Measurements from ENCODE around the gene NMBR.
A peak's percentile ranks its signal among the peaks of the same experiment; 100 is the strongest.
"Not testable (repeated sequence)": the region's sequence is repeated elsewhere in the genome, so short reads cannot be mapped to it uniquely, and the experiment has no call there.

The NMBR gene

GRCh38 chr6:142146828-142147662 is at the start of gene NMBR, which contains the start of gene VTA1:
TSS of gene NMBR (minus strand) at chr6:142147122. CDS start at chr6:142088658, 58,464 bp downstream.
TSS of gene VTA1 (plus strand) at chr6:142147263. CDS start at chr6:142147288, 25 bp downstream.
- DNase-seq, result peak; percentile 93

- no peak for DNase-seq
Measured at GRCh38 chr6:142195862-142196541, 49.1 kb upstream of the NMBR start.

GRCh38 chr6:142193621-142194020 is 46.7 kb upstream of the NMBR start:
- no peak for DNase-seq

DNA sequence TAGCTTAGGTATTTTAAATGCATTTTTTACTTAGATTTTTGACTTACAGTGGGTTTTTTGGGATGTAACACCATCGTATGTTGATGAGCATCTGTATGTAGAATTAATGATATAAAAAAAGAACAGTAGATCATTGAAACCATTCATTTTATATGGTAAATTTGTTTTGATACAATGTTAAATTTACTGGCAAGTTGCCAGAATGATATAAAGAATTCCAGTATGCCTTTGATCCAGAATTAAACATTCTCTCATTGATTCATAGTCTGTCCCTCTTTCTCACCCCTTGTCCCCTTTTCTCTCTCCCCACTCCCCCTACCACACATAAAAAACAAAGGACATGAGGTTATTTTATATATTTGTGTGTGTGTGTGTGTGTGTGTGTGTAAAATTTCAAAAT is 45.4 kb upstream of the NMBR start:
- DNase-seq, result no peak

GRCh38 chr6:142189057-142189456 is 42.1 kb upstream of the NMBR start:
- DNase-seq, result no peak

- not testable (repeated sequence) for DNase-seq
Measured at GRCh38 chr6:142188341-142188740, 41.4 kb upstream of the NMBR start.

GRCh38 chr6:142187209-142187608 is 40.3 kb upstream of the NMBR start:
- no peak for DNase-seq

DNA sequence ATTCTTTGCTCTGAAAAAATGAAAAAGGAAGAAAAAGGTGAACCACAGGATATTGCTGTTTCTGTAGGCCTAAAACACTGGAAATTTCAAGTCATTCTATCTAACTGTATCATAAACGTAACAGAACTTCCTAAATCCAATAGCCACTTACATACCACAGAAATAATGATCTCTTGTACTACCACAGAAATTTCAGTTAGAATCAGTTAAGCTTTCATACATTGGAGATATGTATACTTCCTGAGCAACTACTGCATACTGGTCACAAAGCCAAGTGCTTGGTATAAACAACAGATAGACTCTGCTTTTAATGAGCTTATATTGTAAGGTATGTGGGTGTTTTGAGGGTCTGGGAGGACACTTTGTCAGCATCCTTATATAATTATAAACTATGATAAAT is 38.7 kb upstream of the NMBR start:
- no peak for DNase-seq

DNA sequence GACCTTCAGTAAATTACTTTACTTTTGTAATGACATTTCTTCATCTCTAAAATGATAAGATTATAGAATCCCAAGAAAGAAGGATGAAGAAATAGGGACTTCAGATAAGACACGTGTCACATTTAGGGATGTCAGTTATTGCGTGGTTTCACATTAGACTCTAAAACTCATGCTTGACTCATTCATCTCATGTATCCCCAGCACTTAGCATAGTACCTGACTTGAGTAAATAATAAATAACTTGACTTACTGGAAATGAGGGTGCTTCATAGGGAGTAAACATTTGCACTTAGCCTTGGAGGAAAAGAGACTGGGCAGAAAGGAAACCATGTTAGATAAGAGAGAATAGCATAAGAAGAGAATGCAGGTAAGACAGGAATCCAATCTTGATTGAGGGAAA is 37.4 kb upstream of the NMBR start:
- no peak for DNase-seq

- no peak for DNase-seq
Measured at GRCh38 chr6:142183351-142183750, 36.4 kb upstream of the NMBR start.

- no peak for DNase-seq
Measured at GRCh38 chr6:142182004-142182403, 35.1 kb upstream of the NMBR start.

- DNase-seq, result no peak
Measured at GRCh38 chr6:142178129-142178528, 31.2 kb upstream of the NMBR start.

DNA sequence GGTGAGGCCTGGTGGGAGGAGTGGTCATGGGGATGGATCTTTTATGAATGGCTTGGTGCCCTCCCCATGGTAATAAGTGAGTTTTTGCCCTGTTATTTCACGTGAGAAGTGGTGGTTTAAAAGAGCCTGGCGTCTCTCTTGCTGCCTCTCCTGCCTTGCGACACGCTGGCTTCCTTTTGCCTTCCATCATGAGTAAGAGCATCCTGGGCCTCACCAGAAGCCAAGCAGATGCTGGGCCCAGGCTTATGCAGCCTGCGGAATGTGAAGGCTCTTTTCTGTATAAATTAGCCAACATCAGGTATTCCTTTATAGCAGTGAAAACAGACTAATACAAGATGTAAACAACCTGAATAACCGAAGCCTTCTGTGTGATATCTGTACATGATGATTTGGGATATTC is 27.8 kb upstream of the NMBR start:
- DNase-seq, result no peak

DNA sequence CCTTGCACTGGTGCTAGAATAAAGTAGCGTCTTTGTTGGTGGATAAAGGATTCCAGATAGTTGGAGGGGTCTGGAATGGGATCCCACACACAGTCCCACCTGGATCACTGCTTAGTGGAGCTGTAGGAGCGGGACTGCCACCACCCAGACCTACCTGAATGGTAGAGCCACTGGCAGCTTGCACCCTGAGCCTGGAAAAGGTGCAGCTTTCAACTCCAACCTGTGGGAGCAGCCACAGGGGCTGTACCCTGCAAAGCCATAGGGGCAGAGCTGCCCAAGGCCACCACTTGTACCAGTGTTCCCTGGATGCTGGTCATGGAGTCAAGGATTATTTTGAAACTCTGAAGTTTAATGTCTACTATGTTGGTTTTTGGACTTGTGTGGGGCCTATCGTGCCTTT is 27.1 kb upstream of the NMBR start:
- no peak for DNase-seq

DNA sequence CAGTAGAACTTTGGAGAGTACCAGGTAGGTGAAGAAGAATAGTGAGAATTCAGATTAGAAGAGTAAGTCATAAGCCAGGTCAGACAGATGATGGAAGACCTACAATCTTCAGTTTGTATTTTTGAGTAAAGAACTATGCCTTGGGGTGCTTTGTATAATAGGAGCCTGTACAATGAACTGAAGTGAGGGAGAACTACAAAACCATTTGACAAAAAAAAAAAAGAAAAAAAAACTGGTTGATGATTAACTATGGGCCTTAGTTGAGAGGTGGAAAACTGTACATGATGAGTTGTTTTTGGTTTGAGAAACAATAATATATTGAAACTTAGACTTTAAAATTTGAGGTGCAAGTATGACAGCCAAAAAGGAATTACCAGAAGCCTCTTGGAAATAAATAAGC is 25.8 kb upstream of the NMBR start:
- DNase-seq, result no peak

- DNase-seq, result no peak
Measured at GRCh38 chr6:142171351-142171750, 24.4 kb upstream of the NMBR start.

GRCh38 chr6:142167486-142167885 is 20.6 kb upstream of the NMBR start:
- no peak for DNase-seq

- no peak for DNase-seq
Measured at GRCh38 chr6:142167071-142167470, 20.1 kb upstream of the NMBR start.

- DNase-seq, result no peak
Measured at GRCh38 chr6:142165227-142165626, 18.3 kb upstream of the NMBR start.

DNA sequence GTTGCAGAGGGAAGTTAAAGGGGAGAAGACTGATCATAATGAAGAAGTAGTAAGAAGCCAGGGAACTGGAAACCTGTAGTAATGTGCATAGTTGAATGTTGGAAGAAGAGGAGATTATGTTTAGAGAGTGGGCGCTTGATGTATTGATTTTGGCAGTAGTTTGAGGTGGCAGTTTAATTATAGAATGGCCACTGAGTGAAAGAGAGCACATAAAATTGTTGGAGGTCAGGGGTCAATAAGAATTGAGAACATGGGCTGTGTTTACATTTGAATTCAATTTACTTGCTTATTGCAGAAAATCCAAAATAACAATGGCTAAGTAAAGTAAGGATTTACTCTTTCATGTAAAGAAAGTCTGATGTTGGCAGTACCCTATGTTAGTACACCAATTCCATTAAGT is 15.9 kb upstream of the NMBR start:
- DNase-seq, result no peak

DNA sequence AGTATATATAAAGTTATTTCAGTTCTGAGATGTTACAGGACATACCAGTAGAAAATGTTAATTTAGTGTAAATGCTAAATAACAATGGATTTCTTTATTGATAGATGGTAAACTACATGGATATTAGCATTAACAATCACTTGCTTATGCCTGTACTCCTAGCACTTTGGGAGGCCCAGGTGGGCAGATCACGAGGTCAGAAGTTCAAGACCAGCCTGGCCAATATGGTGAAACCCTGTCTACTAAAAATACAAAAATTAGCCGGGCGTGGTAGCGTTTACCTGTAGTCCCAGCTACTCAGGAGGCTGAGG is 9.8 kb upstream of the NMBR start:
- not testable (repeated sequence) for DNase-seq

GRCh38 chr6:142155895-142156757 is 9.2 kb upstream of the NMBR start:
- DNase-seq, result peak; percentile 83

DNA sequence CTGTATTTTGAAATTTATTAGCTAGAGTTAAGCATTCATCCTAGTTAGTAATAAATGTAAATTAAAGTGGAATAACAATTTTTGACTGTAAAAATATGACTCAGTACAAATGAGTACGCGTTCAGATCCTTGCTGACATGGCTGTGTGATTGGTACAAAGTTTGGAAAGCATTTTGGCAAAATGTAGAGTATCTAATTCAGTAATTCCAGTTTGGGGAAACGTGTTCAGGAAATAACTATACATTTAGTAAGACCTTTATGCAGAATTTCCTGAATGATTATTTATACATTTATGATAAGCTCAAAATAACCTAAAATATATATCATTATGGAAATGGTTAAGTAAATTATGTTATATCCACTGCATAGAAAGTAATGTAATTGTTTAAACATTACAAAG is 8.2 kb upstream of the NMBR start:
- no peak for DNase-seq

- no peak for DNase-seq
Measured at GRCh38 chr6:142154336-142154735, 7.4 kb upstream of the NMBR start.

Measured in NCI-H526 treated with DMSO at 0.1 percent for 48 hours (cell line).